Vagina (tissue), 2 donors: ENCODE measurements around the gene CADM4.

Experiments
- CTCF ChIP-seq, 3 experiments: fragments of 450-650 bp in 2 of 3; fragments of 200-600 bp in 1 of 3; sonication (generic) in 1 of 3; IDR thresholded peaks; one replicate each; pipeline ENCODE4 v1.5.1; 2017 to 2019; ENCODE audit warnings: antibody characterized with exemption in 3 of 3, mild to moderate bottlenecking in 2 of 3, moderate library complexity in 2 of 3
- POLR2AphosphoS5 ChIP-seq, 2 donors: sonication (generic); formaldehyde crosslinking; IDR thresholded peaks; one replicate each; pipeline ENCODE4 v1.9.0; 2017; ENCODE audit warnings: antibody characterized with exemption in 2 of 2, mild to moderate bottlenecking in 2 of 2, low read depth in 1 of 2; ENCODE audit not compliant: insufficient read depth in 1 of 2

DNA sequence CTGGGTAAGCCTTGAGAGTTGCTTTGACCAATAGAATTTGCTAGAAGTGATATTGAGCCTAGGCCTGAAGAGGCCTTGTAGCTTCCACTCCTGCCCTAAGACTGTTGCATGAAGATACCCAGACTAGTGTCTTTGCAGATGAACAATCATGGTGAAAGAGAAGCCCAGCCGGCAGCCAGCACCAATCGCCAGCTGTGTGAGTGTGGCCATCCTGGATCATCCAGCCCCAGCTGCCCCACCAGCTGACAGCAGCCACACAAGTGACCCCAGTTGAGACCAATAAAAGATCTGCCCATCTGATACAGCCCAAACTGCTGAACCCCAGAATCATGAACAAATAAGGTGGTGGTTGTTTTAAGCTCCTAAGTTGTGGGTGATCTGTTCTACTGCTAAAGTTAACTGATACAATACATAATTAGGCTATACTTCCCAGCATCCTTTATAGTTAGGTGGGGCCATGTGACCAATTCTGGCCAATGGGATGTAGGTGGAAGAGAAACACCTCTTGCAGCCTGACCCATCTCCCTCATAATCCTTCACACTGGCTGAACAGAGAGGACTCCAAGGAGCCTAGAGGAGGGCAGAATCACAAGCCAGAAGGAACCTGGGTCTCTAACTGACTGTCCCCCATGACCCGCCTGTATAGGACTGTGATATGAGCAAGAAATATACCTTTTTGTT is 10.9 kb downstream of the CADM4 start:
- TF ChIP-seq CTCF (IDR thresholded peaks at IDR 0.05) = no peak
- no peak for TF ChIP-seq POLR2AphosphoS5 (IDR thresholded peaks at IDR 0.05; ENCODE audit: insufficient read depth in 1 of 2, low read depth in 1 of 2)
